Astrocyte of the hippocampus (primary cell): ENCODE results near the gene KLRG1.
A peak's percentile ranks its signal among the peaks of the same experiment; 100 is the strongest.

Experiments used
- DNase-seq: peaks from one replicate; pipeline ENCODE4 v3.0.0; 2011; ENCODE audit warnings: low read depth, low spot score

Gene KLRG1

DNA sequence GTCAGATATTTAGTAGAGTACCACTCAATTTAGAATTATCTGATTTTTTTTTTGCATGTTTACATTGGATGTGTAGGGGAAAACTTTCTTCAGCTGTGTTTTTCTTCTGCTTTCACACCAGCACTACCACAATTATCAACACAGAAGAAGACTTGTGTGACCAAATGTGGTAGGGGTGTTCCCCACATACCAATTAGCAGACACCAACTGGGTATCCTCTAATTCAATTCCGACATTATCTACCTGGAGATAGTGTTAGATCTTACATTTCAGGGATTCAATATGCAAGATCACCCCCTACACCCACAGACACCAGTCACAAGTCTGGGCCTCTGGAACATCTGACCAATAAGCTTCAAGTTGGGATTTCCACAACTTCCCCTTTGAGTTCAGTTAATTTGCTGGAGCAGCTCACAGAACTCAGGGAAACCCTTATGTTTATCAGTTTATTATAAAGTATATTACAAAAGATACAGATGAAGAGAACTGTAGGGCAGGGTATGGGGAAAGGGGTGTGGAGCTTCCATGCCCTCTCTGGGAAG lies 4.1 kb upstream of the KLRG1 start:
- DNase-seq, result no peak

- DNase-seq, result no peak
These were observed 2.2 kb upstream of the KLRG1 start for GRCh38 chr12:8987163-8987562.

- no peak for DNase-seq
These were observed 1.7 kb upstream of the KLRG1 start for GRCh38 chr12:8987685-8988084.

DNA sequence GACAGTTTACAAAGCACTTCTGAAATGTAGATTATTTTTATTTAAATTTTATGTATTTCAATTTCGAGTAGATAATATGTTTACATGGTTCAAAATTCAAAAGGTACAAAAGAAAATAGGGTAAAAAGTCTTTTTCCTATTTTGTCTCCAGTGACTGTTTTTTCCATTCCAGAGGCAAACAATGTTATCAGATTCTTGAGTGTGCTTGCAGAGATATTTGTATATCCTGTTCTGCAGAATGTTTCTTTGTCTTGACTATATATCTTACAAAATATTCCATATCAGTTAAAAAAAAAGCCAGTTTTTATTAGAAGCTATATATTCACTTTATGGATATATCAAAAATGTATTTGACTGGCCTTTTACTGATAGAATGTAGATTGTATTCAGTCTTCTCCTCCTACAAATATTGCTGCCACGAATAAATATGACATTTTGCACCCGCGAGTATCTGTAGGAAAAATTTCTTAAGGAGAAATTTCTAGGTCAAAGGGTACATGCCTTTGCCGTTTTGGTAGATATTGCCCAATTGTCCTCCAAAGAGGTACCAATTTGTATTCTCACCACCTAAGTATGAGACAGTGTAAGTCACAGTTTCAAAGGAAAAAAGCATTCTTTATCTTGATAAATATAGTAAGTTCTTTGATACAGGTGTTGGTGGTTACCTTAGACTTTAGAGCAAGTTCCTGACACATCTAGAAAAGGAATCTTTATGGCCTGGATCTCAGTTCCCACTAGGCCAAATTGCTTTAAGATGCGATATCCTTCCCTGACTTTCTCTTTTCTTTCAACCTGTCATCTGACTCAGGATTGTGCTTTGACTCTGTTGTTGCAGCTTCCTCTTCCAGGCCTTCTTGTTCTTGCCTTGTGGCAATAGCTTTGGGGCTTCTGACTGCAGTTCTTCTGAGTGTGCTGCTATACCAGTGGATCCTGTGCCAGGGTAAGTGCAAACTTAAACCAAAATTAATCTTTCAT lies 2.3 kb downstream of the KLRG1 start:
- no peak for DNase-seq

GRCh38 chr12:8993827-8994226 lies 4.5 kb downstream of the KLRG1 start:
- no peak for DNase-seq

DNA sequence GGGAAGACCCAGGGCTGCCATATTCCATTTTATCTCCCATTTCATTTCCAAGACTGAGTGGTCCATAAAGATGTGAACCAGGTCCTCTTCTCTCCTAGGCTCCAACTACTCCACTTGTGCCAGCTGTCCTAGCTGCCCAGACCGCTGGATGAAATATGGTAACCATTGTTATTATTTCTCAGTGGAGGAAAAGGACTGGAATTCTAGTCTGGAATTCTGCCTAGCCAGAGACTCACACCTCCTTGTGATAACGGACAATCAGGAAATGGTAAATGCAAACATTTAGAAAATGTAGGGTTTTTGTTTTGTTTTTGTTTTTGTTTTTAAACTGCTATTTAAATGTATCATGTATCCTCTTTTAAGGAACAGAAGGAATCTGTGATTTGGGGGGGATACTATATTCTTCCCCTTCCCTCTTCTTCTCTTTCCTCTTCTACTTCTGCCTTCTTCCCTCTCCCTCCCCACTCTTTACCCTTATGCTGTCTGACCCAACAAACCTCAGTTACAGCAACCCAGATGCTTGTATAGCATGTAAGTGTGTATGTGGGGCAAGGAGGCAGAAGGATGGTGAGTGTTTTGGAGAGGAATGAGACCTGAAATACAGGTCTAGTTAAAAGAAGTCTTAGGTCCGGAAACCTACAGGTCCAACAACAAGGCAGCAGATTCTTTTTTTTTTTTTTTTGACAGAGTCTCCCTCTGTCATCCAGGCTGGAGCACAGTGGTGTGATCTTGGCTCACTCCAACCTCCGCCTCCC lies 5.9 kb downstream of the KLRG1 start:
- DNase-seq, result no peak

DNA sequence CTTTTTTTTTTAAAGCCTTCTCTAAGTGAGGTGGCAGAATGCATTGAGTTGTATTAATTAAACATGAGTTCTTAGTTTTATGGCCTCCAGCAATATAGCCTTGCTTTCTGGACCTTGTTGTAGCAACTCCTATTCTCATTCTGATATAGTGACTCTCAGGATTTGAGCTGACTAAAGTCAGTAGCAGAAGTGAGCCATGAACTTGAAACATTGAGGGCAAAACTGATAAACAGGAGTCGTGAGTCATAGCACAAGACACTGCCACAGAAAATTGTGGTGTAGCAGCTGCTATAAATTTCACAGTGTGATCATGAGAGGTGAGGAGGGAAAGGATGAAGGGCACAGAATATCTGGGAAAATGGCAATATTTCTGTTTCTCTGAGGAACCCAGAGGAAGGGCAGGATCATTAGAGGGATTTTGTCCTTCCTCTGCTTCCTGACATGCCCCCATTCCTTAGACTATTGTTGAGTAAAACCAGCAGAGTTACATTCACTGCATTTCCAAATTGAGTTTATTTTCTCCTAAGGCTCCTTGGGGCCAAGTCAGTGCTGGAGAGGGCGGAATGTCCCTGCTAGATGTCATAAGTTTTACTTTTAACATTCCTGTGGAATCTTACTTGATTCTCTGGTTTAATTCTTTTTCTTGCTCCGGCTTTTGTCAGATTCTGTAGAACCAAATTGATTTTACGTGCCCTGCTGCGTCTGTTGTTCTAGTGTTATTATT lies 7.5 kb downstream of the KLRG1 start:
- DNase-seq, result peak; percentile 49

DNA sequence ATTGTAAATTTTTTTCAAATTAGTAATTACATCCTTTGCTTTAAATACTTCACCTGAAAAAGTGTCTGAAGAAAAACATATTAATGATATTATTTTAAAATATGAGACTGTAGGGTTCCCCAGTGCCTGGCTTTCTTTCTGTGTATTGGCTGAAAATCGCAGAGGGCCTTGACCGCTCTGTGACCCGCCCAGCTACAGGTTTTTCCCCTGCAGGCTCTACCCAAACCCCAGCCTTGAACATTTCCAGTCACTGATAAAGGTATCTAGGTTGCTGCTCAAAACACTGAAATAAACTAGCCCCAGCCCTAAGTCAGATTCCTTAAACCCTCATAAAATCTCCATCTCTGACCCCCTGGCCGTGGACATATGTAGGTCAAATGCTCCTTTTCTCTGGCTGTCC lies 11.9 kb downstream of the KLRG1 start:
- no peak for DNase-seq

DNA sequence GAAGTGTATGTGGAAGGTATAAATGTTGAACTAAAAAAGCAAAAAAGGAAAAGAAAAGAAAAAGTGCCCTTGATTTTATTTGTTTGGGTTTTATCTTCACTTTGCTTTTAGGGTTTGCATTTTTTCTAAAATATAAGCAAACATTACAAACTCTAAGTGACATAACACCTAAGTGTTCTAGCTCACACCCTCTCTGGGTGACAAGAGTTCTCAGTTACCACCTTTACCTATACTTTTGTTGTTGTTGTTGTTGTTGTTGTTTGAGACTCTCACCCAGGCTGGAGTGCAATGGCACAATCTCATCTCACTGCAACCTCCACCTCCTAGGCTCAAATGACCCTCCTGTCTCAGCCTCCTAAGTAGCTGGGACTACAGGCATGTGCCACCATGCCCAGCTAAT lies 13.0 kb downstream of the KLRG1 start:
- no peak for DNase-seq

DNA sequence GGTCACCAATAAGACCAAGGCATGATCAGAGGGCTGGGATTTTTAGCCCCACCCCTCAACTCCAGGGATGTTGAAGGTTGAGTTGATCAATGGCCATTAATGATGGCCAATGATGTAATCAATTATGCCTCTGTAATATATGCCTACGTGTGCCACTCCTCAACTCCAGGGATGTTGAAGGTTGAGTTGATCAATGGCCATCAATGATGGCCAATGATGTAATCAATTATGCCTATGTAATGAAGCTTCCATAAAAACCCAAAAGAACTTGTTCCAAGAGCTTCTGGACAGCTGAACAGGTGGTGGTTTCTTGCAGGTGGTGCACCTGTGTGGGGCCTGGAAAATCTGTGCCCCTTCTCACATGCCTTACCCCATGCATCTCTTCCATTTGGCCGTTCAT lies 33.2 kb downstream of the KLRG1 start:
- no peak for DNase-seq

- no peak for DNase-seq
These were observed 35.2 kb downstream of the KLRG1 start for GRCh38 chr12:9024512-9024911.

DNA sequence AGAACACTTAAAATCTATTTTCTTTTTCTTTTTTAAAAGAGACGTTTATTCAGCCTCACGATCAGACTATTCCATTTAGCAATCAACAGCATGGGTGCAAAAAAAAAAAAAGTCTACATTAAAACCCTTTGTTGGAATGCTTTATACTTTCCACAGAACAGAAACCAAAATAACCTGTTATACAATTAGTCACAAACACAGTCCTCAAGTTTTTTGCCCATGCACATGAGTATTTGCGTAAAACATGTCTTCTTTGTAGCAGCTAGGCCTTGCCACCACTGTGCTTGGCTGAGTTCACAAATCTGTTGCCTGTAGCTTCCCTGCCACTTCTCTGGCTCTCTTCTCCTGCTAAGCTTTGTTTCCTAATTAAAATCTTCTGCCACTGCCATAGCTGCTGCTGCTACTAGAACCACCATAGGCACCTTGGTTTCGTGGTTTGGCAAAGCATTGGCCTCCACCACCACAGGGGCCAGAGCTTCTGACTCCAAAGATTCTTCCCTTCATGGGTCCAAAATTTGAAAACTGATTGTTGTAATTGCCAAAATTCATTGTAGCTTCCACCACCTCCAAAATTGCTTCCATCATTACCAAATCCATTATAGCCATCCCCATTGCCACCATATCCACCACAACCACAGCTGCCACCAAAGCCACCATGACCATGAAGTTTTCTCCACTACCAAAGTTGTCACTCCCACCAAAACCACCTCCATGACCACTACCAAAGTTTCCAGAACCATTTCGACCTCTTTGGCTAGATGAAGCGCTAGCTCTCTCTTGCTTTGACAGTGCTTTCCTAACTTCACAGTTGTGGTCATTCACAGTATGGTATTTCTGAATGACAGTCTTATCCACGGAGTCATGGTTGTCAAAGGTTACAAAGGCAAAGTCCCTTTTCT lies 38.1 kb downstream of the KLRG1 start:
- DNase-seq, result no peak

- no peak for DNase-seq
These were observed 41.4 kb downstream of the KLRG1 start for GRCh38 chr12:9030776-9031175.

DNA sequence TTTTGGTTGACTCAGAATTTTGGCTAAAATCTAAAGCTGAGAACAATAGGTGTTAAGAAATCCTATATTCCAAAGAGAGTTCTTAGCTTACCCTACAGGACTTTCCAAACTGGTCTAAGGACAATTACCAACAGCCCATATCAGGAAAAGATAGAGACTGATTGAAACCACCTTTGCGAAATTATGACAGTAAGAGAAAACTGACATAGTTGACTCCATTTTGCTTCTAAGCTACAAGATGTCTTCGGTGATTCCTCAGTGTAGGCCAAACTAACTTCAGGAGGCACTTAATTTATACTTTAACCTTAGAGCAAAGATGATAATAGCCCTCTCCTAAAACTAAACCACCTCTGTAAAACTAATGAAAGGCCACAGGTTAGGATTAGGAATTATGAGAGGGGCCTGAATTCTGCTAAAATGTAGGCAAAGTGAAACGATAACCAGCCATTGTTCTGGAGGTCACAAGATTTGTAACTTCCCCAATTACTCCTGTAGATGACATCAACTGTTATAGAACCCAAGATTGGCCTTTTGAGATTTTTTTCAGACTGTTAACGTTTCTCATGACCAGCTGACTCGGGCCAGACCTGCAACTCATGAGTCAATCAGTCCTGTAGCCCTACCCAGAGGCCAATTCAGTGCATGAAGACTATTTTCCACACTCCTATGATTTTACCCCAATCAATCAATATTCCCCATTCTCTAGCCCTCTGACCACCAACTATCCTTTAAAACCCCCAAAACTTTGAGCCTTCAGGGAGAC lies 43.0 kb downstream of the KLRG1 start:
- DNase-seq, result no peak

DNA sequence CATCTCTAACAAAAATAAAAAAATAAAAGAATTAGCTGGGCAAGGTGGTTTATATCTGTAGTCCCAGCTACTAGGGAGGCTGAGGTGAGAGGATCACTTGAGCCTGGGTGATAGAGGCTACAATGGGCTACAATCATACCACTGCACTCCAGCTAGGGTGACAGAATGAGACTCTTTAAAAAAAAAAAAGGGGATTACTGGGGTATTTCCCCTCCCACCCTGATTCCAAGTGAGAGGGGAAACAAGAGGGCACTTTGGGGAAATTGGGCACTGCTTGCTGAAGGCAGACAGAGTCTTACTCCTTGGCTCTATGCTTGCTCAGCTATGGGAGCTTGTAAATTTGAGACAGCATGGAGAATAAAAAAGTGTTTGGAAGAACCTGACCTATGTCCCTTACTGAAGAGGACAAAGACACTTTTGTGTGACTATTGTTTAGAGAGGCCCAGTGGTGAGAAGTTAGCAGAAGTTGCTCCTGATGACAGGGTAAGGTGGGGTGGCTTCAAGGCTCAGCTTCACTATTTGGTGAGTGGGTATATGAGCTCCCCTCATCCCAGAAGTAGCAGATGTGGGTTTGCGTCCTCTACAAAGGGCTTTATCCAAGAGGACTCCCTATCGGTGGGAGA lies 44.0 kb downstream of the KLRG1 start:
- no peak for DNase-seq

DNA sequence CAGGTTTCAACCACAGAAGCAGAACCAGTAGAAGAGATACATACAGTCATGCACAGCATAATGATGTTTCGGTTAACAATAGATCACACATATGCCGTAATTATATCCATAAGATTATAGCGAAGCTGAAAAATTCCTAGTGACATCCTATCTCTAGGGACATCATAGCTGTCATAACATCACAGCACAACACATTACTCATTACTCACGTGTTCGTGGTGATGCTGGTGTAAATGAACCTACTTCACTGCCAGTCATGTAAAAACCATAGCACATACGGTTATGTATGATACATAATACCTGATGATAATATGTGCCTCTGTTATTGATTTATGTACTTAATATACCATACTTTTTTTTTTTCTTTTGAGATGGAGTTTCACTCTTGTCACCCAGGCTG lies 44.7 kb downstream of the KLRG1 start:
- DNase-seq, result no peak

DNA sequence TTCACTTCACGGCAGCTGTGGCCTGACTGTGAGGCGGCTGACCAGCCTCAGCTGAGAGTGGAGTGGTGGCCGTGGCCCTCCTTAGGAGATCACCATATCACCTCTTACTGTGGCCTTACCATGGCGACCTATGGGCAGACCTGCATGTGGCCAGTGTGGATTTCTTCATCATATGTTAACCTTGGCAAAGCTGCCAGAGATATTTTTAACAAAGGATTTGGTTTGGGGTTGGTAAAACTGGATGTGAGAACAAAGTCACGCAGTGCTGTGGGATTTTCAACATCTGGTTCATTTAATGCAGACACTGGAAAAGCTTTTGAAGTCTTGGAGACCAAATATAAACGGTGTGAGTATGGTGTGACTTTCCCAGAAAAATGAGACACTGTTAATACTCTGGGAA lies 46.9 kb downstream of the KLRG1 start:
- no peak for DNase-seq

DNA sequence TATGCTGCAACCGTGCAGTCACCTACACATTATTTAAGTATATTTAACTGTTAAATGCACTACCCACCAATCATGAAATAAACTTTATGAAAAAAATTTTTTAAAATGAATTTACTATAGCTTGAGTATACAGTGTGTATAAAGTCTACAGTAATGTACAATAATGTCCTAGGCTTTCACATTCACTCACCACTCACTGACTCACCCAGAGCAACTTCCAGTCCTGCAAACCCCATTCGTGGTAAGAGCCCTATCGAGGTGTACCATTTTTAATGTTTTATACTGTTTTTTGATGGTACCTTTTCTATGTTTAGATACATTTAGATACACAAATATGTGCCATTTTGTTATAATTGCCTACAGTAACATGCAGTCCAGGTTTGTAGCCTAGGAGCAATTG lies 48.1 kb downstream of the KLRG1 start:
- DNase-seq, result no peak

DNA sequence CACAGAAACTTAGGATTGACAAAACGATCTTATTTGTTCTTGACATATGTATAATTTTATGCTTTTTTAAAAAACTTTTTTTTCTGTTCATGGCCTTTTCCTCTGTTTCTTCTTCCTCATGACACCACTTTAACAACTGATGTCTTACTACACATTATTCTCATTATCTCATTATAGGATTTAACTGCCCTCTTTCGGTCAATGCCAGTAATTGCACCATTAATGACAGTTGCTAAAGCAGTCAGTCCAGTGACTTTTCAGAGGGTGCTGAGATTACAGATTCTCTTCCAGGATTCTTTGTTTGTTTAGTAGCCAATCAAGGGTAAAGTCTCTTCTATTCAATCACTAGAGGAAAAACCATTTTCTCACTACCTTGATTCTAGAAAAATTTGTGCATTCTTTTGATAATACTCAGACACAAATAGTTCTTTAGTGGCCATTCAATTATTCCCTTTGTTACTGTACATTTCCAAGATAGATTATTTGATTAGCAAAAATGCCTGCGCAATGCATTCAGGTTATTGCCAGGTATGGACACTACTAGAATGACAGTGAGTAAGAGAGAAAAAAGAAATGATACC lies 50.1 kb downstream of the KLRG1 start:
- DNase-seq, result peak; percentile 51
